H1 (cell line): Measurements from ENCODE around the gene LAMA3. TPM values are rescaled to one million over a fixed set of nuclear protein-coding genes. Genes with fewer than 3 reads are reported as not detected.

Source experiments
- CHD7 ChIP-seq: fragments of 300-600 bp; sonication (generic); IDR thresholded peaks from 2 replicates; pipeline ENCODE4 v1.7.1; 2012; ENCODE audit warnings: low read length, moderate library complexity, mild to moderate bottlenecking, inconsistent platforms; ENCODE audit not compliant: insufficient replicate concordance
- GABPA ChIP-seq: IDR thresholded peaks from 2 replicates; pipeline ENCODE4 v1.6.1; 2011; ENCODE audit warnings: mild to moderate bottlenecking, low read length, moderate library complexity, borderline replicate concordance; ENCODE audit not compliant: insufficient read depth
- polyA plus RNA-seq, 7 experiments: library from polyadenylated mRNA; depleted of rRNA in 3 of 7; stranded (reverse) in 5 of 7; unstranded in 2 of 7; fragments of >200 nt in 5 of 7; fragments of 200-250 nt in 2 of 7; gene quantifications; 1 replicate in 5 of 7; 2 replicates in 1 of 7; 4 replicates in 1 of 7; pipeline versions ENCODE4 v1.2.1 to v1.2.3, GENCODE V29; 2011 to 2013; ENCODE audit warnings: missing spikeins in 2 of 7, mixed read lengths in 2 of 7
- total RNA-seq: library from RNA; stranded (reverse); fragmentation: NEBNext Ultra II Directional; extraction: Animal tissue kit (Norgen Biotek cat#: 25700); gene quantifications from 2 replicates; pipeline ENCODE4 v1.2.1, GENCODE V29; 2021

LAMA3 gene
- total and polyA plus RNA-seq, 2 of the 8 experiments (the other 6 are each of a cell fraction or from before 2014, with no cell fraction given), result 0.76 to 5.0 TPM

- TF ChIP-seq GABPA (no peak), CHD7 (no peak)
- TF ChIP-seq, all 59 proteins: peak for 0
Measured at GRCh38 chr18:23701544-23702064, 12.4 kb downstream of the LAMA3 start (continued).
